Endothelial cell of umbilical vein (primary cell): ENCODE measurements around the gene ARL4C. TPM values are rescaled to one million over a fixed set of nuclear protein-coding genes. Genes with fewer than 3 reads are reported as not detected.

Experiments used
- BruUV-seq: library from RNA; stranded (reverse); fragments of 400-500 nt; replicated peaks from 2 replicates; lab custom pipeline; 2021; lab: Mats Ljungman, UMichigan
- CTCF ChIA-PET: fragments of 300-600, 350-600 bp; sonication (Branson Sonifier 250); formaldehyde crosslinking; loops from one replicate; lab custom pipeline; 2021; ENCODE audit warnings: antibody characterized with exemption, inconsistent platforms; lab: Charles Lee
- POLR2A ChIA-PET: fragments of 300-600, 350-600 bp; sonication (Branson Sonifier 250); formaldehyde crosslinking; loops from one replicate; lab custom pipeline; 2021; ENCODE audit warnings: antibody characterized with exemption, inconsistent platforms; lab: Charles Lee
- DNase-seq: peaks from one replicate; pipeline ENCODE4 v3.0.0-alpha.2; 2011; ENCODE audit warnings: low read depth, low spot score
- FAIRE-seq: peaks from 2 replicates; lab custom pipeline; 2011; peaks lifted over from hg19 to GRCh38; lab: Jason Lieb, UNC
- H2AFZ ChIP-seq: 2 replicates; pipeline ENCODE4 v1.6.0; 2012; ENCODE audit warnings: low read depth, low read length, control low read depth, inconsistent platforms
- H3K27ac ChIP-seq: 2 replicates; pipeline ENCODE4 v1.5.1; 2011; ENCODE audit warnings: low read depth, mild to moderate bottlenecking, control low read depth, low read length, moderate library complexity; ENCODE audit not compliant: insufficient read depth
- H3K27me3 ChIP-seq, 2 experiments: 2 replicates each; pipeline versions ENCODE4 v1.6.0 to v1.6.1; 2011; ENCODE audit warnings: low read length in 2 of 2, mixed read lengths in 1 of 2; ENCODE audit not compliant: control insufficient read depth in 2 of 2, insufficient read depth in 2 of 2
- H3K36me3 ChIP-seq, 2 experiments: 2 replicates in 1 of 2; 3 replicates in 1 of 2; pipeline ENCODE4 v1.5.1; 2011; ENCODE audit warnings: low read length in 2 of 2, mild to moderate bottlenecking in 1 of 2, moderate library complexity in 1 of 2; ENCODE audit not compliant: control insufficient read depth in 2 of 2, insufficient read depth in 2 of 2; ENCODE audit errors: extremely low read depth in 1 of 2
- H3K4me1 ChIP-seq: 3 replicates; pipeline ENCODE4 v1.5.1; 2011; ENCODE audit warnings: mild to moderate bottlenecking, low read length; ENCODE audit not compliant: control insufficient read depth, insufficient read depth; ENCODE audit errors: extremely low read depth
- H3K4me2 ChIP-seq: 2 replicates; pipeline ENCODE4 v1.6.1; 2011; ENCODE audit warnings: low read length, control low read depth, mixed read lengths; ENCODE audit not compliant: insufficient read depth
- H3K4me3 ChIP-seq, 3 experiments: fragments of 200-600 bp in 1 of 3; sonication (generic), shearing (Covaris generic) in 1 of 3; replicated peaks in 1 of 3; 2 replicates each; pipeline ENCODE4 v1.5.1; 2011 to 2016; ENCODE audit warnings: control low read depth in 3 of 3, low read length in 3 of 3, mild to moderate bottlenecking in 2 of 3, inconsistent platforms in 1 of 3, low read depth in 1 of 3, moderate library complexity in 1 of 3; ENCODE audit not compliant: insufficient read depth in 1 of 3
- H3K79me2 ChIP-seq: 2 replicates; pipeline ENCODE4 v1.6.0; 2012; ENCODE audit warnings: low read length, inconsistent platforms; ENCODE audit not compliant: control insufficient read depth, insufficient read depth
- H3K9ac ChIP-seq: replicated peaks from 2 replicates; pipeline ENCODE3; 2011; ENCODE audit warnings: low read length, control low read depth; ENCODE audit not compliant: insufficient read depth; ENCODE audit errors: extremely low read depth
- H3K9me1 ChIP-seq: replicated peaks from 3 replicates; pipeline ENCODE4 v1.6.0; 2011; ENCODE audit warnings: mild to moderate bottlenecking, low read length; ENCODE audit not compliant: control insufficient read depth, insufficient read depth; ENCODE audit errors: extremely low read depth
- H3K9me3 ChIP-seq: replicated peaks from 2 replicates; pipeline ENCODE4 v1.5.1; 2012; ENCODE audit warnings: low read length, inconsistent platforms; ENCODE audit not compliant: control insufficient read depth, insufficient read depth
- H4K20me1 ChIP-seq: replicated peaks from 2 replicates; pipeline ENCODE3; 2011; ENCODE audit warnings: mild to moderate bottlenecking, low read length; ENCODE audit not compliant: control insufficient read depth, insufficient read depth; ENCODE audit errors: extremely low read depth
- CTCF ChIP-seq, 2 donors: IDR thresholded peaks; 1 replicate in 1 of 2; 2 replicates in 1 of 2; pipeline ENCODE4 v1.5.1; 2011; ENCODE audit warnings: low read length in 2 of 2, mild to moderate bottlenecking in 2 of 2, moderate library complexity in 2 of 2, control low read depth in 1 of 2, inconsistent platforms in 1 of 2, low read depth in 1 of 2; ENCODE audit not compliant: insufficient read depth in 1 of 2; ENCODE audit errors: extremely low read depth in 1 of 2
- EZH2 ChIP-seq: IDR thresholded peaks from 2 replicates; pipeline ENCODE4 v1.6.1; 2012; ENCODE audit warnings: borderline replicate concordance, low read depth, mild to moderate bottlenecking, moderate library complexity, low read length, inconsistent platforms; ENCODE audit not compliant: severe bottlenecking
- FOS ChIP-seq: IDR thresholded peaks from 2 replicates; pipeline ENCODE4 v1.6.1; 2011; ENCODE audit warnings: mild to moderate bottlenecking, low read length, moderate library complexity, borderline replicate concordance; ENCODE audit not compliant: insufficient read depth
- GATA2 ChIP-seq: IDR thresholded peaks from 2 replicates; pipeline ENCODE4 v1.7.0; 2011; ENCODE audit warnings: low read depth, mild to moderate bottlenecking, moderate library complexity, mixed read lengths, low read length; ENCODE audit not compliant: insufficient read length, insufficient read depth
- JUN ChIP-seq: IDR thresholded peaks from 2 replicates; pipeline ENCODE4 v1.6.1; 2011; ENCODE audit warnings: borderline replicate concordance, low read depth; ENCODE audit not compliant: insufficient read length, insufficient read depth
- MYC ChIP-seq: IDR thresholded peaks from one replicate; pipeline ENCODE4 v1.6.1; 2011; ENCODE audit warnings: mild to moderate bottlenecking, low read depth, low read length
- POLR2A ChIP-seq: IDR thresholded peaks from 2 replicates; pipeline ENCODE4 v1.6.1; 2012; ENCODE audit warnings: low read depth, mild to moderate bottlenecking, control low read depth, low read length
- POLR2AphosphoS5 ChIP-seq: IDR thresholded peaks from 2 replicates; pipeline ENCODE4 v1.6.1; 2012; ENCODE audit warnings: low read depth, mild to moderate bottlenecking, control low read depth, low read length, moderate library complexity; ENCODE audit not compliant: insufficient read depth
- dilution Hi-C: fragments of 300-500 bp; cut with MboI; formaldehyde crosslinking; loops from one replicate; pipeline ENCODE4 v1.15.0; 2019; ENCODE audit warnings: low sequenced_read_pairs; ENCODE audit not compliant: extremely low pct_ligation_motif_present
- intact Hi-C: fragments of 100-400 bp; cut with micrococcal nuclease; formaldehyde crosslinking; loops from one replicate; pipeline ENCODE4 v1.10.0; 2022
- polyA plus RNA-seq, 4 experiments: library from polyadenylated mRNA; depleted of rRNA in 3 of 4; stranded (reverse) in 3 of 4; unstranded in 1 of 4; fragments of >200 nt; gene quantifications; 2 replicates each; pipeline versions ENCODE4 v1.2.1 to v1.2.3, GENCODE V29; 2011 to 2012; ENCODE audit warnings: missing spikeins in 1 of 4
- total RNA-seq: library from RNA; stranded (reverse); gene quantifications from 2 replicates; pipeline ENCODE4 v1.2.3, GENCODE V29; 2021
- TF ChIP-seq, protein P1 (sequence below): IDR thresholded peaks from 2 replicates; pipeline ENCODE4 v1.6.1; 2011; ENCODE audit not compliant: insufficient read depth, insufficient read length

ARL4C gene
- total and polyA plus RNA-seq, 2 donors (not counting 3 experiments of a cell fraction or from before 2014, with no cell fraction given): 5.5 to 10.5 TPM

DNA sequence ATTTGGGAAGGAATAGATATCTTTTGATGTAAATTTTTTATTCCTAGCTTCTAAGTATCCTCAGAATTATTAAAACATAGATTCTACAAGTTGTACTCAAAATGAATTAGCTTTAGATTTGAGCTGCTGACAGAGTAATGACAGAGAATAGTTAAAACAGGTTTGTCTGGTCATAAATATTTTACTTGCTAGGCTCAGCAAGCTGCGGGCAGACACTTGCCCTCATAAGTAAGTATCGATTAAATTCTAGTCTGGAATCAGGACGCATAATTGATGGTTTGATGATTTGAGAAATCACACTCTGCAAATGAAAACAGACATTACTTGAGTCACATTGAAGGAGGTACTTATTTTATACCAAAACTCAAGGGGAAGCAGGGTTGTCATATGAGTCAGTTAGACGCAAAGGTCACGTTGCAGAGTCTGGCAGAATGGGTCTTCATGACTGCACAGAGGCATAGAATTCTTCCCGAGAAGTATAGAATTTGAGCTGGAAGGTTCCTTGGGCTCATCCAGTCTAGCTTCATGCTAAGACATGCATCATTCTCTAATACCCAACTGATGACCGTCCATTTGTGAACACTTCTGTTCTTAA lies 27.5 kb downstream of the ARL4C start:
- no peak overlapping the region for H3K9ac ChIP-seq
- intact Hi-C loops: no loop called here
- ChIA-PET POLR2A (no interaction called here), CTCF (interaction anchor here (0.6 kb wide), 1 partner anchor 10 kb away, joined by 3 read pairs; no protein-coding TSS in a partner anchor)
- FAIRE-seq: no peak
- H3K36me3 ChIP-seq: no peaks in the 10 kb centered on the region
- no peak overlapping the region for H3K4me2 ChIP-seq
- H3K79me2 ChIP-seq: no peaks in the 10 kb centered on the region
- H3K4me1 ChIP-seq: no peaks in the 10 kb centered on the region
- no peaks in the 10 kb centered on the region for H3K9me3 ChIP-seq
- no peak for DNase-seq
- no peaks in the 10 kb centered on the region for H3K27me3 ChIP-seq
- no peaks in the 10 kb centered on the region for H4K20me1 ChIP-seq
- dilution Hi-C loops: no loop called here
- H2AFZ ChIP-seq: no peak overlapping the region
- H3K9me1 ChIP-seq: no peaks in the 10 kb centered on the region
- TF ChIP-seq, protein P1, sequence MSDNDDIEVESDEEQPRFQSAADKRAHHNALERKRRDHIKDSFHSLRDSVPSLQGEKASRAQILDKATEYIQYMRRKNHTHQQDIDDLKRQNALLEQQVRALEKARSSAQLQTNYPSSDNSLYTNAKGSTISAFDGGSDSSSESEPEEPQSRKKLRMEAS: no peak
- H3K4me3 ChIP-seq: no peak overlapping the region
- no TSS peak for BruUV-seq
- no peak overlapping the region for H3K27ac ChIP-seq

- Histone ChIP-seq H3K27ac (no peak overlapping the region), H3K36me3 (no peaks in the 10 kb centered on the region), H3K27me3 (no peaks in the 10 kb centered on the region), H2AFZ (no peak overlapping the region), H3K79me2 (no peaks in the 10 kb centered on the region), H3K4me1 (no peaks in the 10 kb centered on the region), H4K20me1 (no peaks in the 10 kb centered on the region), H3K9me3 (no peaks in the 10 kb centered on the region), H3K4me2 (no peak overlapping the region), H3K9ac (no peak overlapping the region), H3K9me1 (no peaks in the 10 kb centered on the region), H3K4me3 (no peak overlapping the region)
- TF ChIP-seq MYC (no peak), CTCF (IDR thresholded peaks at IDR 0.05; ENCODE audit: extremely low read depth in 1 of 2, insufficient read depth in 1 of 2, low read depth in 1 of 2, low read length in 2 of 2) (no peak), GATA2 (no peak), FOS (no peak), EZH2 (no peak), POLR2AphosphoS5 (no peak), POLR2A (no peak), JUN (no peak)
- TF ChIP-seq, protein P1: no peak
- intact Hi-C loops: no loop called here
- dilution Hi-C loops: no loop called here
- FAIRE-seq: no peak
- no TSS peak for BruUV-seq
- CTCF ChIA-PET: no interaction called here
- no peak for DNase-seq
- POLR2A ChIA-PET: no interaction called here
These were observed 28.4 kb downstream of the ARL4C start for GRCh38 chr2:234468503-234468902.
